Caco-2 (cell line): ENCODE data around the gene DOK6. TPM values are rescaled to one million over a fixed set of nuclear protein-coding genes. Genes with fewer than 3 reads are reported as not detected.

Experiments
- BruUV-seq: library from RNA; stranded (reverse); fragments of 400-500 nt; replicated peaks from 2 replicates; lab custom pipeline; 2021; lab: Mats Ljungman, UMichigan
- CTCF ChIA-PET: fragments of 300-600 bp; sonication (Branson Sonifier 250); formaldehyde crosslinking; loops from one replicate; lab custom pipeline; 2022; ENCODE audit warnings: antibody characterized with exemption; lab: Charles Lee
- POLR2A ChIA-PET: fragments of 300-600 bp; sonication (Branson Sonifier 250); formaldehyde crosslinking; loops from one replicate; lab custom pipeline; 2022; ENCODE audit warnings: antibody characterized with exemption; lab: Charles Lee
- DNase-seq, 2 experiments: peaks; one replicate each; pipeline versions ENCODE4 v3.0.0 to v3.0.0-alpha.2; 2020 to 2022
- H3K27me3 ChIP-seq: replicated peaks from 2 replicates; pipeline ENCODE4 v1.6.0; 2011; ENCODE audit warnings: low read length; ENCODE audit not compliant: control insufficient read depth, insufficient read depth
- H3K36me3 ChIP-seq: 2 replicates; pipeline ENCODE4 v1.5.1; 2011; ENCODE audit warnings: low read length; ENCODE audit not compliant: control insufficient read depth, insufficient read depth
- H3K4me1 ChIP-seq: fragments of 250-450 bp; sonication (Bioruptor Pico); 2 replicates; pipeline ENCODE4 v1.5.1; 2020; ENCODE audit warnings: mild to moderate bottlenecking
- H3K4me3 ChIP-seq: 2 replicates; pipeline ENCODE4 v1.5.1; 2011; ENCODE audit warnings: low read depth, mild to moderate bottlenecking, control low read depth, low read length
- H3K9me3 ChIP-seq: fragments of 250-450 bp; sonication (Bioruptor Pico); 2 replicates; pipeline ENCODE4 v1.5.1; 2020; ENCODE audit warnings: mild to moderate bottlenecking, moderate library complexity
- H3K27ac Mint-ChIP-seq: one replicate; pipeline ENCODE4 v1.8.0; 2022; ENCODE audit warnings: mixed read lengths; ENCODE audit not compliant: unreplicated experiment
- H3K27me3 Mint-ChIP-seq: one replicate; pipeline ENCODE4 v1.8.0; 2022; ENCODE audit warnings: mixed read lengths; ENCODE audit not compliant: insufficient read depth, unreplicated experiment
- H3K36me3 Mint-ChIP-seq: one replicate; pipeline ENCODE4 v1.8.0; 2022; ENCODE audit warnings: mild to moderate bottlenecking, mixed read lengths; ENCODE audit not compliant: insufficient read depth, unreplicated experiment
- H3K4me1 Mint-ChIP-seq: one replicate; pipeline ENCODE4 v1.8.0; 2022; ENCODE audit warnings: low read depth, mixed read lengths; ENCODE audit not compliant: unreplicated experiment
- H3K4me3 Mint-ChIP-seq: one replicate; pipeline ENCODE4 v1.8.0; 2022; ENCODE audit warnings: mild to moderate bottlenecking, moderate library complexity, mixed read lengths; ENCODE audit not compliant: unreplicated experiment
- H3K9me3 Mint-ChIP-seq: one replicate; pipeline ENCODE4 v1.8.0; 2022; ENCODE audit warnings: mixed read lengths; ENCODE audit not compliant: unreplicated experiment
- intact Hi-C: fragments of 100-400 bp; cut with micrococcal nuclease; formaldehyde crosslinking; loops from one replicate; pipeline ENCODE4 v1.10.0; 2022; ENCODE audit not compliant: unreplicated experiment
- total RNA-seq: library from RNA; stranded (reverse); gene quantifications from 2 replicates; pipeline ENCODE4 v1.2.3, GENCODE V29; 2022
- TF ChIP-seq, protein P1 (sequence below), 2 experiments: fragments of 200-600 bp in 1 of 2; IDR thresholded peaks; 1 replicate in 1 of 2; 2 replicates in 1 of 2; pipeline versions ENCODE4 v1.5.1 to v1.8.0; 2011 to 2022; ENCODE audit warnings: antibody characterized with exemption in 1 of 2, control low read depth in 1 of 2, inconsistent platforms in 1 of 2, low read depth in 1 of 2, low read length in 1 of 2, mild to moderate bottlenecking in 1 of 2, moderate library complexity in 1 of 2; ENCODE audit not compliant: insufficient read depth in 1 of 2, severe bottlenecking in 1 of 2, unreplicated experiment in 1 of 2

The DOK6 gene
- total RNA-seq, 1 experiment from 2014 or later, result not detected

- TF ChIP-seq, protein P1, sequence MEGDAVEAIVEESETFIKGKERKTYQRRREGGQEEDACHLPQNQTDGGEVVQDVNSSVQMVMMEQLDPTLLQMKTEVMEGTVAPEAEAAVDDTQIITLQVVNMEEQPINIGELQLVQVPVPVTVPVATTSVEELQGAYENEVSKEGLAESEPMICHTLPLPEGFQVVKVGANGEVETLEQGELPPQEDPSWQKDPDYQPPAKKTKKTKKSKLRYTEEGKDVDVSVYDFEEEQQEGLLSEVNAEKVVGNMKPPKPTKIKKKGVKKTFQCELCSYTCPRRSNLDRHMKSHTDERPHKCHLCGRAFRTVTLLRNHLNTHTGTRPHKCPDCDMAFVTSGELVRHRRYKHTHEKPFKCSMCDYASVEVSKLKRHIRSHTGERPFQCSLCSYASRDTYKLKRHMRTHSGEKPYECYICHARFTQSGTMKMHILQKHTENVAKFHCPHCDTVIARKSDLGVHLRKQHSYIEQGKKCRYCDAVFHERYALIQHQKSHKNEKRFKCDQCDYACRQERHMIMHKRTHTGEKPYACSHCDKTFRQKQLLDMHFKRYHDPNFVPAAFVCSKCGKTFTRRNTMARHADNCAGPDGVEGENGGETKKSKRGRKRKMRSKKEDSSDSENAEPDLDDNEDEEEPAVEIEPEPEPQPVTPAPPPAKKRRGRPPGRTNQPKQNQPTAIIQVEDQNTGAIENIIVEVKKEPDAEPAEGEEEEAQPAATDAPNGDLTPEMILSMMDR (IDR thresholded peaks at IDR 0.05; ENCODE audit: insufficient read depth in 1 of 2, low read depth in 1 of 2, low read length in 1 of 2, severe bottlenecking in 1 of 2, unreplicated experiment in 1 of 2), result no peak
- no peak overlapping the region for H3K4me3 Mint-ChIP-seq
- no peaks in the 10 kb centered on the region for H3K27me3 Mint-ChIP-seq
- no peaks in the 10 kb centered on the region for H3K9me3 Mint-ChIP-seq
- intact Hi-C loops, result no loop called here
- POLR2A ChIA-PET, result no interaction called here
- no peaks in the 10 kb centered on the region for H3K4me1 Mint-ChIP-seq
- H3K4me3 ChIP-seq, result no peak overlapping the region
- no peaks in the 10 kb centered on the region for H3K36me3 Mint-ChIP-seq
- H3K27ac Mint-ChIP-seq, result no peak overlapping the region
- no peaks in the 10 kb centered on the region for H3K27me3 ChIP-seq
- no peaks in the 10 kb centered on the region for H3K9me3 ChIP-seq
- DNase-seq, result no peak
- H3K36me3 ChIP-seq, result no peaks in the 10 kb centered on the region
- CTCF ChIA-PET, result no interaction called here
- H3K4me1 ChIP-seq, result no peaks in the 10 kb centered on the region
- BruUV-seq, result no TSS peak
Measured at GRCh38 chr18:69622961-69623360, 222.3 kb downstream of the DOK6 start.

DNA sequence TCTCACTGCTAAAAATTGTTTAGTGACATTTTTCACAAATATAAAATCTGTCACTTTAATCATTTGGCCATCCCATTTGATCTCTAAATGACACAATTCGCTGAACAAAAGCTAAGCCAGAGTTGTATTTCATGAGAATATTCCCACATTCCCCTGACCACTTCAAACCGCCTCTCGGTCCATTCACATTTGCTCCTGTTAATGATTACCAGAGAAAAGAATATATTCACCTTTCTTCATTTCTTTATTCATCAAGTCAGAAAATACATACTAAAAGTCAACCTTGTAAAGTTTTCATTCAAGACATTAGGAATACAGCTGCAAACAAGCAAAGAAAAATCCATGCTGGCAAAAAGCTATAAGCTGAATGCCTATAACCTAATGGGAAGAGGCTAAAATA lies 225.5 kb downstream of the DOK6 start:
- Mint-ChIP-seq H3K27ac (no peak overlapping the region), H3K27me3 (no peaks in the 10 kb centered on the region), H3K9me3 (no peaks in the 10 kb centered on the region), H3K36me3 (no peaks in the 10 kb centered on the region), H3K4me3 (no peak overlapping the region), H3K4me1 (no peaks in the 10 kb centered on the region)
- no peaks in the 10 kb centered on the region for H3K9me3 ChIP-seq
- TF ChIP-seq, protein P1 (IDR thresholded peaks at IDR 0.05; ENCODE audit: insufficient read depth in 1 of 2, low read depth in 1 of 2, low read length in 1 of 2, severe bottlenecking in 1 of 2, unreplicated experiment in 1 of 2), result no peak
- no peak for DNase-seq
- CTCF ChIA-PET, result no interaction called here
- BruUV-seq, result no TSS peak
- H3K4me3 ChIP-seq, result no peak overlapping the region
- no peaks in the 10 kb centered on the region for H3K4me1 ChIP-seq
- H3K36me3 ChIP-seq, result no peaks in the 10 kb centered on the region
- POLR2A ChIA-PET, result no interaction called here
- no peaks in the 10 kb centered on the region for H3K27me3 ChIP-seq
- intact Hi-C loops, result no loop called here

- no peaks in the 10 kb centered on the region for H3K4me1 Mint-ChIP-seq
- H3K36me3 Mint-ChIP-seq, result no peaks in the 10 kb centered on the region
- H3K4me3 ChIP-seq, result no peak overlapping the region
- BruUV-seq, result no TSS peak
- TF ChIP-seq, protein P1 (IDR thresholded peaks at IDR 0.05; ENCODE audit: insufficient read depth in 1 of 2, low read depth in 1 of 2, low read length in 1 of 2, severe bottlenecking in 1 of 2, unreplicated experiment in 1 of 2), result no peak
- H3K4me3 Mint-ChIP-seq, result no peak overlapping the region
- H3K27me3 Mint-ChIP-seq, result no peaks in the 10 kb centered on the region
- intact Hi-C loops, result no loop called here
- H3K9me3 ChIP-seq, result no peaks in the 10 kb centered on the region
- DNase-seq, result no peak
- POLR2A ChIA-PET, result no interaction called here
- H3K9me3 Mint-ChIP-seq, result no peaks in the 10 kb centered on the region
- H3K4me1 ChIP-seq, result no peaks in the 10 kb centered on the region
- no peaks in the 10 kb centered on the region for H3K27me3 ChIP-seq
- no peak overlapping the region for H3K27ac Mint-ChIP-seq
- H3K36me3 ChIP-seq, result no peaks in the 10 kb centered on the region
- CTCF ChIA-PET, result no interaction called here
Measured at GRCh38 chr18:69626643-69627242, 226.1 kb downstream of the DOK6 start.
